Upper lobe of left lung (tissue), 4 donors: ENCODE data around the gene ZNF496.

ENCODE experiments used
- EP300 ChIP-seq, 4 donors: sonication (generic); formaldehyde crosslinking; IDR thresholded peaks; one replicate each; pipeline ENCODE4 v1.5.1; 2017; ENCODE audit warnings: antibody characterized with exemption in 4 of 4, control low read depth in 2 of 4
- POLR2A ChIP-seq, 4 donors: fragments of 450-650 bp; IDR thresholded peaks; one replicate each; pipeline ENCODE4 v1.5.1; 2016 to 2017; ENCODE audit warnings: antibody characterized with exemption in 4 of 4, mild to moderate bottlenecking in 2 of 4
- POLR2AphosphoS5 ChIP-seq, 2 donors: sonication (generic); formaldehyde crosslinking; IDR thresholded peaks; one replicate each; pipeline ENCODE4 v1.5.1; 2017; ENCODE audit warnings: antibody characterized with exemption in 2 of 2
- TF ChIP-seq, protein P1 (sequence below), 6 experiments: fragments of 450-650 bp in 4 of 6; fragments of 200-600 bp in 2 of 6; sonication (generic) in 2 of 6; IDR thresholded peaks; one replicate each; pipeline ENCODE4 v1.5.1; 2016 to 2019; ENCODE audit warnings: antibody characterized with exemption in 6 of 6

DNA sequence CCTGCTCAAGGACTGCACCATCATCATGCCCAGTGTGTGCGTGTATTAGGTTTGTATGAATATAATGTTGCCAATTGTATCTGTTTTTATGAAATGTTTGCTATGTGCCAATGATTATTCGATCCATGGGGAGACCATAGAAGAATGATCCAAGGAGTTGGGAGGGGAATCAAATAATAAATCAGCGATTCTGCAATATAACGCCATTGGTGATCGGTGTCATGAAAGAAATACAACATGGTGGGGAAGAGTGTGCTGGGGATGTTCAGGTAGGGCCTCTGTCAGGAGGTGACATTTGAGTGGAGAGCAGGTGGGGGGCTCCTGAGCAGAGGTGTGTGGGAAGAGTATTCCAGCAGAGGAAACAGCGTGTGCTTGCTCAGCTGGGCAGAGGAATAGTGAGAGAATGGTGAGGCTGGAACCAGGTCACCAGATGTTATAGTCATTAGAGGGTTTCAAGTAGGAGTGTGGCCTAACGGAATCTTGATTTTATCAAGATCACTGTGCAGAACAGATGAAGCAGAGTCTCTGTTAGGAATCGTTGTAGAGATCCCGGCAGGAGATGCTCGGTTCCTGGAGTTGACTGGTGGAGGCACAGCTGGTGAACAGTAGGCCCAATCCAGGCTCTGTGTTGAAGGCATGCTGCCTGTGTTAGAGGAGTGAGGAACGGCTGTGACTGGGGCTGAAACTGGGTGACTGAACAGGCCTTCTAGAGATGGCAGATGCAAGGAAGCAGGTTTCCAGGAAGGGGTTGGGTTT, 2.9 kb upstream of the ZNF496 start:
- TF ChIP-seq, protein P1, sequence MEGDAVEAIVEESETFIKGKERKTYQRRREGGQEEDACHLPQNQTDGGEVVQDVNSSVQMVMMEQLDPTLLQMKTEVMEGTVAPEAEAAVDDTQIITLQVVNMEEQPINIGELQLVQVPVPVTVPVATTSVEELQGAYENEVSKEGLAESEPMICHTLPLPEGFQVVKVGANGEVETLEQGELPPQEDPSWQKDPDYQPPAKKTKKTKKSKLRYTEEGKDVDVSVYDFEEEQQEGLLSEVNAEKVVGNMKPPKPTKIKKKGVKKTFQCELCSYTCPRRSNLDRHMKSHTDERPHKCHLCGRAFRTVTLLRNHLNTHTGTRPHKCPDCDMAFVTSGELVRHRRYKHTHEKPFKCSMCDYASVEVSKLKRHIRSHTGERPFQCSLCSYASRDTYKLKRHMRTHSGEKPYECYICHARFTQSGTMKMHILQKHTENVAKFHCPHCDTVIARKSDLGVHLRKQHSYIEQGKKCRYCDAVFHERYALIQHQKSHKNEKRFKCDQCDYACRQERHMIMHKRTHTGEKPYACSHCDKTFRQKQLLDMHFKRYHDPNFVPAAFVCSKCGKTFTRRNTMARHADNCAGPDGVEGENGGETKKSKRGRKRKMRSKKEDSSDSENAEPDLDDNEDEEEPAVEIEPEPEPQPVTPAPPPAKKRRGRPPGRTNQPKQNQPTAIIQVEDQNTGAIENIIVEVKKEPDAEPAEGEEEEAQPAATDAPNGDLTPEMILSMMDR (IDR thresholded peaks at IDR 0.05): no peak
- no peak for TF ChIP-seq POLR2AphosphoS5 (IDR thresholded peaks at IDR 0.05)
- no peak for TF ChIP-seq POLR2A (IDR thresholded peaks at IDR 0.05)
- no peak for TF ChIP-seq EP300 (IDR thresholded peaks at IDR 0.05)
